HCT116 (cell line): ENCODE measurements around the gene WWOX.

Experiments used
- CBX3 ChIP-seq: IDR thresholded peaks from 2 replicates; pipeline ENCODE4 v1.6.1; 2012; ENCODE audit warnings: low read depth
- CTCF ChIP-seq, 3 experiments: fragments of 200-600 bp in 1 of 3; sonication (generic) in 1 of 3; IDR thresholded peaks in 2 of 3; conservative IDR thresholded peaks in 1 of 3; 2 replicates each; pipeline ENCODE4 v1.5.1; 2012 to 2017; ENCODE audit warnings: low read depth in 2 of 3, low read length in 2 of 3, antibody characterized with exemption in 1 of 3, borderline replicate concordance in 1 of 3, control low read depth in 1 of 3, mild to moderate bottlenecking in 1 of 3, mixed read lengths in 1 of 3, mixed run types in 1 of 3, moderate library complexity in 1 of 3; ENCODE audit not compliant: insufficient read depth in 1 of 3
- ELF1 ChIP-seq: IDR thresholded peaks from 2 replicates; pipeline ENCODE4 v1.6.1; 2012; ENCODE audit warnings: low read depth, borderline replicate concordance
- EZH2 ChIP-seq: fragments of 200-600 bp; sonication (generic); IDR thresholded peaks from 2 replicates; pipeline ENCODE4 v1.6.1; 2017; ENCODE audit warnings: antibody characterized with exemption, mixed run types
- JUND ChIP-seq: IDR thresholded peaks from 2 replicates; pipeline ENCODE4 v1.6.1; 2012
- POLR2A ChIP-seq: IDR thresholded peaks from 2 replicates; pipeline ENCODE4 v1.7.0; 2011; ENCODE audit warnings: borderline replicate concordance; ENCODE audit not compliant: insufficient read depth, insufficient read length; ENCODE audit errors: extremely low read depth
- REST ChIP-seq: IDR thresholded peaks from 2 replicates; pipeline ENCODE4 v1.6.1; 2012; ENCODE audit warnings: low read depth
- SP1 ChIP-seq: IDR thresholded peaks from 2 replicates; pipeline ENCODE4 v1.6.1; 2012; ENCODE audit warnings: low read depth
- SRF ChIP-seq: IDR thresholded peaks from 2 replicates; pipeline ENCODE4 v1.6.1; 2012; ENCODE audit warnings: low read depth
- TCF7L2 ChIP-seq: IDR thresholded peaks from 2 replicates; pipeline ENCODE4 v1.7.0; 2011; ENCODE audit warnings: borderline replicate concordance, inconsistent platforms; ENCODE audit not compliant: insufficient read depth, insufficient read length; ENCODE audit errors: extremely low read depth
- YY1 ChIP-seq: IDR thresholded peaks from 2 replicates; pipeline ENCODE4 v1.6.1; 2011; ENCODE audit warnings: low read length, low read depth, moderate library complexity, mild to moderate bottlenecking; ENCODE audit not compliant: insufficient replicate concordance; ENCODE audit errors: extremely low read depth
- ZBTB33 ChIP-seq: IDR thresholded peaks from 2 replicates; pipeline ENCODE4 v1.6.1; 2011; ENCODE audit warnings: mild to moderate bottlenecking, low read length, moderate library complexity; ENCODE audit not compliant: insufficient replicate concordance; ENCODE audit errors: extremely low read depth
- ZFX ChIP-seq: fragments of 450-650 bp; IDR thresholded peaks from 2 replicates; pipeline ENCODE4 v1.6.1; 2017
- TF ChIP-seq, protein P1 (sequence below): IDR thresholded peaks from 2 replicates; pipeline ENCODE4 v1.6.1; 2012

GRCh38 chr16:78994135-78994745 lies 894.8 kb downstream of the WWOX start:
- TF ChIP-seq ELF1, result no peak
- no peak for TF ChIP-seq CBX3
- TF ChIP-seq POLR2A, result no peak
- TF ChIP-seq EZH2, result no peak
- no peak for TF ChIP-seq REST
- TF ChIP-seq CTCF (IDR thresholded peaks at IDR 0.05 in 2 of 3, conservative IDR thresholded peaks at IDR 0.05 in 1 of 3; ENCODE audit: borderline replicate concordance in 1 of 3, insufficient read depth in 1 of 3, low read depth in 2 of 3, low read length in 2 of 3), result no peak
- TF ChIP-seq SP1, result no peak
- no peak for TF ChIP-seq SRF
- no peak for TF ChIP-seq JUND
- TF ChIP-seq ZFX, result no peak
- TF ChIP-seq ZBTB33, result no peak
- TF ChIP-seq, protein P1, sequence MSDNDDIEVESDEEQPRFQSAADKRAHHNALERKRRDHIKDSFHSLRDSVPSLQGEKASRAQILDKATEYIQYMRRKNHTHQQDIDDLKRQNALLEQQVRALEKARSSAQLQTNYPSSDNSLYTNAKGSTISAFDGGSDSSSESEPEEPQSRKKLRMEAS, result no peak
- TF ChIP-seq YY1, result no peak
- no peak for TF ChIP-seq TCF7L2
